Measurements from ENCODE around the gene SENP1. TPM values are rescaled to one million over a fixed set of nuclear protein-coding genes. Genes with fewer than 3 reads are reported as not detected.

SENP1 gene
- polyA plus RNA-seq, 1 donor from 2014 or later = 14.0 TPM

DNA sequence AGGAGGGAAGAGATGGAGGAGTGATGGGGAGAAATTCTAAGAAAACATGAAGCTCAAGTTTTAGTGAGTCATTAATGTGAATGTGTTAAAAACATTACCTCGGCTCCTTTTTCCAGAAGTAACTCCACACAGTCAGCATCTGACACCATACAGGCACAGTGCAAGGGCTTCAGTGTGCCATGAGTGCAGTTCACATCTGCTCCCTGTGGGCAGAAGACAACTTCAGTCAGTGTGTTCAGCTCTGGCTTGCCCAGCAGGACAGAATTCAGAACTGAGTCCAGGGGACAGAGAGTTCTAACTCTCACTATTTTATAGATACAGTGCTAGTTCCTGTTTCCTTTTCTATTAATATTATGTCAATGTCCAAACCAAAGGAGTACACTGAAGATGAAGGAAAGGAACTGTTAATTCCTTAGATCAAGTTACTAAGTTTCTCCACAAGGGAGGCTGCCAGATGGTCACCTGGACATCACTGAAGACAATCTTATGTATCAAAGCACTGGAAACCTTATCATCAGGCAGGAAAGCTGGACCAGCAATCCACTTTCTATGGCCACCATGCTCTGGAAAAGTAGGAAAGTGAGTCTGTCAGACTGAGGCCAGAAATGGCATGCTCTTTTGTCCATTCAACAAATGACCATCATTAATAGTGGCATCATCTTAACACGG is 45.4 kb upstream of the SENP1 start (continued):
- TF ChIP-seq, protein P1, sequence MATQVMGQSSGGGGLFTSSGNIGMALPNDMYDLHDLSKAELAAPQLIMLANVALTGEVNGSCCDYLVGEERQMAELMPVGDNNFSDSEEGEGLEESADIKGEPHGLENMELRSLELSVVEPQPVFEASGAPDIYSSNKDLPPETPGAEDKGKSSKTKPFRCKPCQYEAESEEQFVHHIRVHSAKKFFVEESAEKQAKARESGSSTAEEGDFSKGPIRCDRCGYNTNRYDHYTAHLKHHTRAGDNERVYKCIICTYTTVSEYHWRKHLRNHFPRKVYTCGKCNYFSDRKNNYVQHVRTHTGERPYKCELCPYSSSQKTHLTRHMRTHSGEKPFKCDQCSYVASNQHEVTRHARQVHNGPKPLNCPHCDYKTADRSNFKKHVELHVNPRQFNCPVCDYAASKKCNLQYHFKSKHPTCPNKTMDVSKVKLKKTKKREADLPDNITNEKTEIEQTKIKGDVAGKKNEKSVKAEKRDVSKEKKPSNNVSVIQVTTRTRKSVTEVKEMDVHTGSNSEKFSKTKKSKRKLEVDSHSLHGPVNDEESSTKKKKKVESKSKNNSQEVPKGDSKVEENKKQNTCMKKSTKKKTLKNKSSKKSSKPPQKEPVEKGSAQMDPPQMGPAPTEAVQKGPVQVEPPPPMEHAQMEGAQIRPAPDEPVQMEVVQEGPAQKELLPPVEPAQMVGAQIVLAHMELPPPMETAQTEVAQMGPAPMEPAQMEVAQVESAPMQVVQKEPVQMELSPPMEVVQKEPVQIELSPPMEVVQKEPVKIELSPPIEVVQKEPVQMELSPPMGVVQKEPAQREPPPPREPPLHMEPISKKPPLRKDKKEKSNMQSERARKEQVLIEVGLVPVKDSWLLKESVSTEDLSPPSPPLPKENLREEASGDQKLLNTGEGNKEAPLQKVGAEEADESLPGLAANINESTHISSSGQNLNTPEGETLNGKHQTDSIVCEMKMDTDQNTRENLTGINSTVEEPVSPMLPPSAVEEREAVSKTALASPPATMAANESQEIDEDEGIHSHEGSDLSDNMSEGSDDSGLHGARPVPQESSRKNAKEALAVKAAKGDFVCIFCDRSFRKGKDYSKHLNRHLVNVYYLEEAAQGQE (IDR thresholded peaks at IDR 0.05; ENCODE audit: borderline replicate concordance) = no peak

DNA sequence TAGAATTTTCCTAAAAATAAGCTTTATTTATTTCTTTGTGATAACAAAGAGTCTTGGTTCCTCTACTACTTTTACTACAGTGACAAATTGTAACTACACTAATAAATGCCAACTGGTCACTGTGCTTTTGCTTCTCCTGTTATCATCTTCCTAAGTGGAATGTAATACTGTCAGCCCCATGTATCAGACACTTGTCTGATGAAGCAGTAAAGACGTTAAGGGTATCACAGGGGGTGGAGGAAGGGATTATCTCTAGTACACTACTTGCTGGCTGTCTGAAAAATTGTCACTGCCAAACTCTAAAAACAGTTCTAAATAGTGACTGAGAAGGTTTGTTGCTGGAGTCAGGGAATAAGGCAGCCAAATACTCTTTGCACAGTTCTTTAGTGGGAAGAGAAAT is 40.1 kb upstream of the SENP1 start:
- Histone ChIP-seq H3K4me3 (ENCODE audit: low read length) (no peak overlapping the region), H3K4me2 (ENCODE audit: low read length) (no peak overlapping the region), H3K9ac (ENCODE audit: low read length) (no peak overlapping the region), H3K36me3 (ENCODE audit: insufficient read depth, low read length) (peaks cover 1% of the 10 kb centered on the region), H3K9me2 (ENCODE audit: insufficient read depth, low read length) (no peaks in the 10 kb centered on the region), H3F3A (ENCODE audit: insufficient read depth, low read length, poor library complexity, severe bottlenecking) (no peaks in the 10 kb centered on the region), H3K27ac (ENCODE audit: low read length) (no peak overlapping the region), H3K27me3 (ENCODE audit: insufficient read depth, low read depth, low read length) (no peaks in the 10 kb centered on the region), H2AFZ (ENCODE audit: low read depth, low read length) (no peak overlapping the region), H3K9me3 (ENCODE audit: low read length) (no peaks in the 10 kb centered on the region), H4K20me1 (ENCODE audit: insufficient read depth) (no peaks in the 10 kb centered on the region), H3K79me2 (replicated peaks; ENCODE audit: insufficient read depth, low read length) (no peaks in the 10 kb centered on the region)
- TF ChIP-seq, protein P1 (IDR thresholded peaks at IDR 0.05; ENCODE audit: borderline replicate concordance) = no peak
- TF ChIP-seq, protein P2, sequence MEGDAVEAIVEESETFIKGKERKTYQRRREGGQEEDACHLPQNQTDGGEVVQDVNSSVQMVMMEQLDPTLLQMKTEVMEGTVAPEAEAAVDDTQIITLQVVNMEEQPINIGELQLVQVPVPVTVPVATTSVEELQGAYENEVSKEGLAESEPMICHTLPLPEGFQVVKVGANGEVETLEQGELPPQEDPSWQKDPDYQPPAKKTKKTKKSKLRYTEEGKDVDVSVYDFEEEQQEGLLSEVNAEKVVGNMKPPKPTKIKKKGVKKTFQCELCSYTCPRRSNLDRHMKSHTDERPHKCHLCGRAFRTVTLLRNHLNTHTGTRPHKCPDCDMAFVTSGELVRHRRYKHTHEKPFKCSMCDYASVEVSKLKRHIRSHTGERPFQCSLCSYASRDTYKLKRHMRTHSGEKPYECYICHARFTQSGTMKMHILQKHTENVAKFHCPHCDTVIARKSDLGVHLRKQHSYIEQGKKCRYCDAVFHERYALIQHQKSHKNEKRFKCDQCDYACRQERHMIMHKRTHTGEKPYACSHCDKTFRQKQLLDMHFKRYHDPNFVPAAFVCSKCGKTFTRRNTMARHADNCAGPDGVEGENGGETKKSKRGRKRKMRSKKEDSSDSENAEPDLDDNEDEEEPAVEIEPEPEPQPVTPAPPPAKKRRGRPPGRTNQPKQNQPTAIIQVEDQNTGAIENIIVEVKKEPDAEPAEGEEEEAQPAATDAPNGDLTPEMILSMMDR (IDR thresholded peaks at IDR 0.05; ENCODE audit: poor library complexity, severe bottlenecking) = no peak
- TF ChIP-seq TAF1 (IDR thresholded peaks at IDR 0.05; ENCODE audit: low read depth) = no peak
- TF ChIP-seq EP300 (conservative IDR thresholded peaks at IDR 0.05; ENCODE audit: poor library complexity, severe bottlenecking) = no peak
- TF ChIP-seq SMC3 (conservative IDR thresholded peaks at IDR 0.05; ENCODE audit: poor library complexity) = no peak
- no peak for TF ChIP-seq EZH2 (IDR thresholded peaks at IDR 0.05; ENCODE audit: borderline replicate concordance, insufficient read depth, low read length, poor library complexity, severe bottlenecking)
- no peak for TF ChIP-seq POLR2AphosphoS5 (IDR thresholded peaks at IDR 0.05)
